Suppressor macrophage treated with lipopolysaccharide for 1 hour (primary cell): ENCODE results near the gene OR10P1.
A peak's percentile ranks its signal among the peaks of the same experiment; 100 is the strongest.
"Not testable (repeated sequence)": the region's sequence is repeated elsewhere in the genome, so short reads cannot be mapped to it uniquely, and the experiment has no call there.

Experiments used
- DNase-seq, 3 donors: peaks; one replicate each; pipeline ENCODE4 v3.0.0-alpha.2; 2020 to 2022

OR10P1 gene, protein sequence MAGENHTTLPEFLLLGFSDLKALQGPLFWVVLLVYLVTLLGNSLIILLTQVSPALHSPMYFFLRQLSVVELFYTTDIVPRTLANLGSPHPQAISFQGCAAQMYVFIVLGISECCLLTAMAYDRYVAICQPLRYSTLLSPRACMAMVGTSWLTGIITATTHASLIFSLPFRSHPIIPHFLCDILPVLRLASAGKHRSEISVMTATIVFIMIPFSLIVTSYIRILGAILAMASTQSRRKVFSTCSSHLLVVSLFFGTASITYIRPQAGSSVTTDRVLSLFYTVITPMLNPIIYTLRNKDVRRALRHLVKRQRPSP

DNA sequence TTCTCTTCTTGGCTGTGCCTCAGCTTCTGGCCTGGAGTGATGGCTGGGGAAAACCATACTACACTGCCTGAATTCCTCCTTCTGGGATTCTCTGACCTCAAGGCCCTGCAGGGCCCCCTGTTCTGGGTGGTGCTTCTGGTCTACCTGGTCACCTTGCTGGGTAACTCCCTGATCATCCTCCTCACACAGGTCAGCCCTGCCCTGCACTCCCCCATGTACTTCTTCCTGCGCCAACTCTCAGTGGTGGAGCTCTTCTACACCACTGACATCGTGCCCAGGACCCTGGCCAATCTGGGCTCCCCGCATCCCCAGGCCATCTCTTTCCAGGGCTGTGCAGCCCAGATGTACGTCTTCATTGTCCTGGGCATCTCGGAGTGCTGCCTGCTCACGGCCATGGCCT, at the start of gene OR10P1:
Gene OR10P1 (plus strand): TSS at position 40 of the 400 bp plus-strand sequence. CDS start 0 bp downstream, at position 40.
- no peak for DNase-seq

DNA sequence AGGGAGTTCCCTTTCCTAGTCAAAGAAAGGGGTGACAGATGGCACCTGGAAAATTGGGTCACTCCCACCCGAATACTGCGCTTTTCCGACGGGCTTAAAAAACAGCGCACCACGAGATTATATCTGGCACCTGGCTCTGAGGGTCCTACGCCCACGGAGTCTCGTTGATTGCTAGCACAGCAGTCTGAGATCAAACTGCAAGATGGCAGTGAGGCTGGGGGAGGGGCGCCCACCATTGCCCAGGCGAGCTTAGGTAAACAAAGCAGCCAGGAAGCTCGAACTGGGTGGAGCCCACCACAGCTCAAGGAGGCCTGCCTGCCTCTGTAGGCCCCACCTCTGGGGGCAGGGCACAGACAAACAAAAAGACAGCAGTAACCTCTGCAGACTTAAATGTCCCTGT, 46.5 kb upstream of the OR10P1 start:
- not testable (repeated sequence) for DNase-seq

GRCh38 chr12:55607821-55608594, 28.7 kb upstream of the OR10P1 start:
- DNase-seq = no peak

DNA sequence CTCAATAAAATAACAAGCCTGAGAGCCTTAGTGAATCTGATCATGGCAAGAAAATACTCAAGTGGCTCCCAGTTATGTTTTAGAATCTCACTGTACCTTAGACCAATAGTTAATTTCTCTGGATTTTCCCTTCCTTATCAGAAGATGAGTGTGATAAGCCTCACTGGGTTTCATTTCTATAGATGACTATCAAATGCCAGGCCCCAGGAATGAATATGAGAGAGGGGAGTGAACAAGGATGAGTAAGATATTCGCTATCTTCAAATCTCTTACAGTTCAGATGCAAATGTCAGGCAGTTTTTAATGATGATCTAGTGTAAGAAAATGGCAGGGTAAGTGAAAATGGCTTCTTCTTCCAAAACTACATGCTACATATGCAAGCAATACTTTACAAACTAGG, 26.1 kb upstream of the OR10P1 start:
- DNase-seq = no peak

GRCh38 chr12:55612646-55613045, 24.0 kb upstream of the OR10P1 start:
- no peak for DNase-seq

DNA sequence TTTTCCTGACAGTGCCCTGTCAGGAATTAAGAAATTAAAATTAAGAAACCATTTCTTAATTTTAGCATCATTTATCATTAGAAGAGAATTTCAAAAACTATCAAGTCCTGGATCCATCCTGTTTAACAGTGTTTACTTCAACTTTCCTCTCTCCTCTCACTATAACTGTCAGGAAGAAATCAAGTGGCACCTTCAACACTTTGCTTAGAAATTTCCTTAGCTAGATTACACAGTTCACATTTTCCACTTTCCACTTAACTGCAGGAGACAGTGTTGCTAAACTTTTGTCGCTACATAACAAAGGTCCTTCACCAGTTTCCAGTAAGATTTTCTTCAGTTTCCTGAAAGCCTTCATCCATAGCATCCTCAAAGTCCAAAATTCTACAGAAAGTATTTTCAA, 21.9 kb upstream of the OR10P1 start:
- DNase-seq = no peak

- DNase-seq = peak; percentile 89 to 97 (median 96)
These were observed 17.1 kb upstream of the OR10P1 start for GRCh38 chr12:55619354-55620138.

GRCh38 chr12:55624056-55624455, 12.6 kb upstream of the OR10P1 start:
- peak in 2 of 3 donors; percentile 28 to 34 for DNase-seq

GRCh38 chr12:55626154-55626553, 10.5 kb upstream of the OR10P1 start:
- peak in 1 of 3 donors; percentile 16 for DNase-seq

DNA sequence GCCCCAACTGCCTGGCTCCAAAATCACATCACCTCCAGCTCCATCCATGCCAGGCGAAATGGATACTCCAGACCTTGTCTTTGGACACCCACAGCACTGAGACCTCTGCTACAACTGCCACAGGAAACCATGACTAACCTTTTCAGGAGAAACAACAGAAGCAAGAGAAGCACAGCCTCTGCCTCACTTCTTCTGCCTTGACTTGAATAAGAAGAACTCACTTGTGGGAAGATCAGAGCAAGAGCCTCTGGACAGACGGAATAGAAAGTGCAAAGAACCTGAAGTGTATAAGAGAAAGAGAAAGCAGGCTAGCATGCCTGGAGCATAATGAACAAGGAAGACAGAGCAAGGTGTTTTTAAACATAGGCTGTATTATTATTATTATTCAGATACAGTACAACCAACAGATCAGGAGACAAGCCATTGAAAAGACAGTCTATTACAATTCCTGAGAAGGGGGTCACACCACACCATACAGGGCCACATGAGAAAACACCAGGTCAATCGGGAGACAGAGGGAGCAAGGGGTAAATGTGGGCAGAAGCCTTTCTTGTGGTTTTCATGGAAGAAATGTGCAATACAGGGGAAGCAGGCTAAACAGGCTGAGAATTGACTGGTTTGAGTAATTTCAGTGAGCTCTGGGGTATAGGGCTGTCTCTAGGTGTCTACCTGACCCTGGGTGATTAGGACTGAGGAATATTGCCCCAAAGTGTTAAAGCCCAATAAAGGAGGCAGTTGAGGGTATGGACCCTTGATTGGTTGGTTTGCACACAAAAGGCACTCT, 7.4 kb upstream of the OR10P1 start:
- DNase-seq = peak; percentile 35 to 48 (median 36)

GRCh38 chr12:55631056-55631455, 5.6 kb upstream of the OR10P1 start:
- DNase-seq = peak in 1 of 3 donors; percentile 15

DNA sequence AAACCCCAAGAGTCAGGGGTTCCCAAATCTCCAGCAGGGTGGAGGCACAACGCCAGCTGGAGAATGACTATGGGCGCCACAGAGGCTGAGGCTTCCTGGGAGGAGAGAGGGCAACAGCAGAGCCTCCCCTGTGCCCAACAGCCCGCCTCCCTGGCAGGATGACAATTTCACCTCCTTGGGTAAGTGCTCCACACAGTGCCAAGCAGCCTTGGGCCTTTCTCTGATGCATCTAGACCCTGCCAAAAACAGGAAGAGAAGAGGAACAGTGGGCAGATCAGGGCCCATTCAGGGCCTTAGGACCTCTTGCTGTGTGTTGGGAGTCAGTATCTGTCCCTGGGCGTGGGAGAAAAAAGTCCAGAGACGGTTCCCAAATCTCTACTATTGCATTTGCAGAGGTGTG, 5.0 kb upstream of the OR10P1 start:
- DNase-seq = peak; percentile 51 to 70 (median 67)

- DNase-seq = peak; percentile 62 to 77 (median 73)
These were observed 3.5 kb upstream of the OR10P1 start for GRCh38 chr12:55633151-55633550.

DNA sequence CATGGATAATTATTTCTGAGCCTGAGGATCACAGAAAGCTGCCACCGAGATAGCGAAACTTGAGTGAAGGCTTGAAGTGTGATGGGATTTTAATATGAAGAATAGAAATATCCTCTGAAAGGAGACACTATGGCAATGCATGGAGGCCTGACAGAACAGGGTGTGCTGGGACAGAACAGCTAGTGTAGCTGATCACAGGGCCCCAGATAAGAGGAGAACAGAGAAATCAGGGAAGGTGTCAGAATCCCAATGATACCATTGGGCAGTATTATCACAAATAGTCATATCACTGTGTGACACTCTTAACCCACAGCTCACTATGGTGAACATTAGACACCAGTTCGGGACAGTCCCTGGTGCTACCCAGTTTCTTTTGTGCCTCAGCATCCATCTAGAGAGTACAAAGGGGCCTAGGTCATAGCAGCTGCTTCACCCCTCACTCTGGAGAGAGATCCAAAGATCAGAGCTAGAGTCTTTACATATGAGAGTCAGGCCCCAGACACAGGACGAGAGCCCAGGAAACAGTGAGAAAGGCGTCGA, 506 bp upstream of the OR10P1 start:
- no peak for DNase-seq

DNA sequence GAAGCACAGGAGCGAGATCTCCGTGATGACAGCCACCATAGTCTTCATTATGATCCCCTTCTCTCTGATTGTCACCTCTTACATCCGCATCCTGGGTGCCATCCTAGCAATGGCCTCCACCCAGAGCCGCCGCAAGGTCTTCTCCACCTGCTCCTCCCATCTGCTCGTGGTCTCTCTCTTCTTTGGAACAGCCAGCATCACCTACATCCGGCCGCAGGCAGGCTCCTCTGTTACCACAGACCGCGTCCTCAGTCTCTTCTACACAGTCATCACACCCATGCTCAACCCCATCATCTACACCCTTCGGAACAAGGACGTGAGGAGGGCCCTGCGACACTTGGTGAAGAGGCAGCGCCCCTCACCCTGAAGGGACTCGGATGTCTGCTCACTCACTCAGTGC, 775 bp downstream of the OR10P1 start:
- no peak for DNase-seq

- DNase-seq = no peak
These were observed 4.9 kb downstream of the OR10P1 start for GRCh38 chr12:55641595-55641994.

DNA sequence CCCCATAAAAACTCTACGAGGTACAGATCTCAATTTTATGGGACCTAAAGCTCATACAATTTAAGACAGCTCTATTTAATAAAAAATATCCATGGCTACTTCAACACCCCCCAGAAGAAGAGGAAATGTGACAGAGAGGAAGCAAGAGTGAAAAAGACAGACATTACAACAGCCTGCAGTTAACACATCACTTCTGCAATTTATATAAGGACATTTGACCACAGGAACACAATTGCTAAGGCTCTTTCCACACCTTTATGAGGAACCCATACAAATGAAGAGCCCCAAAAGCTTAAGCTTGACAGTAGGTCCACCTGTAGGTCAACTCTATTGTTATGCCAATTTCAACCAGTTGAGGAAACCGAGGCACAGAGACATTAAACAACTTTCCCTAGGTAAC, 5.6 kb downstream of the OR10P1 start:
- DNase-seq = peak; percentile 62 to 80 (median 77)

GRCh38 chr12:55642669-55643068, 6.0 kb downstream of the OR10P1 start:
- DNase-seq = peak; percentile 71 to 80 (median 76)

GRCh38 chr12:55644591-55644990, 7.9 kb downstream of the OR10P1 start:
- peak; percentile 21 to 58 (median 33) for DNase-seq

DNA sequence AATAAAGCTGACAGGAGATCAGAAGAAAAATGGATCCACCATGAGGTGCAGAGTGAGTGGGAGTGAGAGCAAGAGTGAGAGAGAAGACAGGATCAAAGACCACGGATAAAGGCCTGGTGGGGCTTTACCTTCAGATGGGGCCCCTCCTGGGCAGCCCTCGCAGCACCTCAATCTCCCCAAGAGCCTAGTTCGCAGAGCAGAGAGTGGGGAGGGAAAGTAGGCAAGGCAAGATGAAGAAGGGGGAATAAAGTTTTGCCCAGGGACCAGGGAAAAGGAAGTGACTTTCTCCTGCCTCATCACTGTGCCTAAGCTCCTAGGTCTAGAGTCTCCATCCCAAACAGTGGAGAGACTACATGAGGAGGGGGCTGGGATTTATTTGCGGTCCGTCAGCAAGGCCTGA, 10.3 kb downstream of the OR10P1 start:
- DNase-seq = no peak

DNA sequence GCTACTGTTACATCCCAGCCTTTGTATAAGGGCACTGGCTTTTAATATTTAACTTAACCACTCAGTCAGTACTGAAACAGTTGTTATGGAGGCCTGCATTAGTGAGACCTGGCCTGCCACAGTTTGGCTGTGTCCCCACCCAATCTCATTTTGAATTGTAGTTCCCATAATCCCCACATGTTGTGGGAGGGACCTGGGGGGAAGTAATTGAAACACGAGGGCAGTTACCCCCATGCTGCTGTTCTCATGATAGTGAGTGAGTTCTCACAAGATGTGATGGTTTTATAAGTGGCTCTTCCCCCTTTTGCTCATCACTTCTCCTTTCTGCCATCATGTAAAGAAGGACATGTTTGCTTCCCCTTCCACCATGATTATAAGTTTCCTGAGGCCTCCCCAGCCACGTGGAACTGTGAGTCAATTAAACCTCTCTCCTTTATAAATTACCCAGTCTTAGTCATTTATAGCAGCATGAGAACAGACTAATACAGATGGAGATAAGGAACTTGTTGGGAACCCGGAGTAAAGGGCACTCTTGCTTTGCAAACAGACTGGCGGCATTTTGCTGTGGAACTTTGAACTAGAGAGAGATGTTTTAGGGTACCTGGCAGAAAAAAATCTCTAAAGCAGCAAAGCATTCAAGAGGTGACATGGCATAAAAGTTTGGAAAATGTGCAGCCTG, 14.1 kb downstream of the OR10P1 start:
- DNase-seq = peak; percentile 70 to 86 (median 73)

- DNase-seq = no peak
These were observed 14.6 kb downstream of the OR10P1 start for GRCh38 chr12:55651299-55651683.
